Suprapubic skin (tissue), 4 donors: Measurements from ENCODE around the gene RPL10.

Experiments
- CTCF ChIP-seq, 2 donors: fragments of 200-600 bp in 1 of 2; fragments of 450-650 bp in 1 of 2; sonication (generic) in 1 of 2; IDR thresholded peaks; one replicate each; pipeline ENCODE4 v1.5.1; 2016 to 2019; ENCODE audit warnings: antibody characterized with exemption in 2 of 2, mild to moderate bottlenecking in 1 of 2, moderate library complexity in 1 of 2
- EP300 ChIP-seq: sonication (generic); formaldehyde crosslinking; IDR thresholded peaks from one replicate; pipeline ENCODE4 v1.6.1; 2017; ENCODE audit warnings: antibody characterized with exemption
- POLR2A ChIP-seq, 2 donors: fragments of 450-650 bp; IDR thresholded peaks; one replicate each; pipeline ENCODE4 v1.6.1; 2017; ENCODE audit warnings: antibody characterized with exemption in 2 of 2, mild to moderate bottlenecking in 2 of 2, moderate library complexity in 2 of 2
- POLR2AphosphoS5 ChIP-seq, 3 donors: sonication (generic); formaldehyde crosslinking; IDR thresholded peaks; one replicate each; pipeline ENCODE4 v1.6.1; 2017; ENCODE audit warnings: antibody characterized with exemption in 3 of 3

DNA sequence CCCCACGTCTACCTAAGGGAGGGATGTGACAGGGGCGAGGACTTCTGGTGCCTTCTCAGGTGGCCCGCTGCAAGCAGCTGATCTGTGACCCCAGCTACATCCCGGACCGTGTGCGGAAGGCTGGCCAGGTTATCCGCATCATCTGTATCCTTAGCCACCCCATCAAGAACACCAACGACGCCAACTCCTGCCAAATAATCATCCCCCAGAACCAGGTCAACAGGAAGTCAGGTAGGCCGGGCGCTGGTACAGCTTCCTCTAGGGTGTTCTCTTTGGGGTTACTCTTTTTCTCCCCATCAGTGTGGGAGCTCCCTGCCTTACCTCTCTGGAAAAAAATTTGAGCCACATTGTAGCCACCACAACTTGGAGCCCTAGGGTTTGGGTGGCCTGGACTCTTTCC lies 43.4 kb downstream of the RPL10 start:
- TF ChIP-seq CTCF (IDR thresholded peaks at IDR 0.05) (no peak), POLR2AphosphoS5 (IDR thresholded peaks at IDR 0.05) (no peak), POLR2A (IDR thresholded peaks at IDR 0.05) (no peak), EP300 (no peak)
